ENCODE measurements around the gene TTLL12. TPM values are rescaled to one million over a fixed set of nuclear protein-coding genes. Genes with fewer than 3 reads are reported as not detected.

TTLL12 gene
- total RNA-seq, 1 donor from 2014 or later = 37.3 TPM

DNA sequence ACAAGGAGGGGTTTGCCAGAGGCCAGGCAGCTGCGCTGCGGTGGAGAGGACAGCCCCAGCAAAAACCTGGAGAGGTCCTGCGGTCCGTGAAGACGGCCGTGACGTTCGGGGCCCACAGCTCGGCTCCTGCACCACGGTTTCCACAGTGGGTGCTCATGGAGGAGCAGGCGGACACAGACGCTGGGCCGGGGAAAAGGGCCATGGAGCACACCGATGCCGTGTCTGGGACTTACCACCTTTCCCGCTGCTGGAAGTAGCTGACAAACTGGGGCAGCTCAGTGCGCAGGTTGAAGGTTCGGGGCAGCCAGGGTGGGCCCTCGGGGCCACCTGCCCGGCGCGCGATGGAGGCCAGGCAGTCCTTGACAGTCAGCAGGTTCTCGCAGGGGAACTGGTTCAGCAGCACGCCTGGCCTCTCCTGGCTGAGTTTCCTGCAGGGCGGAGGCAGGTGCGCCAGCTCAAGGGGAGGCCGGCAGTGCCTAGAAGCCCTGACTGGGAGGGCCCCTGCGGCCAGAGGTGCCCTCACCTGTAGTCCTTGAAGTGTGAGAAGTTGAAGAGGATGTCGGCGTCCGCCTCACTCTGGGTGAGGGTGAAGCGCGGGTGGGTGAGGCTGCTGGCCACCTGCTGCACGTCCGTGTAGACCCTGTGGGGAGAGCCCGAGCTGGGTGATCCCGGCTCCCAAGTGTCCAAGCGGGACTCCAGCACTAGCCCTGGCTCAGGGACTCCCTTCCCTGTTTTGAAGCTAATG is 12.8 kb downstream of the TTLL12 start:
- no peak for DNase-seq (ENCODE audit: low read depth, low spot score)

DNA sequence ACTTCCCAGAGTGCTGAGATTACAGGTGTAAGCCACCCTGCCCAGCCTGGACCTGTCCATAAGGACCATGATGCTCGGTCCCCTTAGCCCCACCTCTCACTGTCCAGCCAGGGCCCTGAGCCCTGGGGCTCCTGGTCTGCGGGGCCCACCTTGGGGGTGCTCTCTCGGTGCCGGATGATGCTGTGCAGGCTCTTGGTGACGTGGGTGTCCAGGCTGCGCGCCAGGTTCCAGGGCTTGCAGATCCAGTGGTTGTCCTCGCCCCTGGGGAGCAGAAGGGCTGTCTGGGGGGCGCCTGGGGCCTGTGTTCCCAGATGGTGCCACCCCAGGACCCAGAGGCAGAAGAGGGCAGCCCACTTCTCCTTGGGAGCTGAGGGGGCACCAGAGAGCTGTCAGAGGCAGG is 13.4 kb downstream of the TTLL12 start:
- no peak for DNase-seq (ENCODE audit: low read depth, low spot score)

- DNase-seq (ENCODE audit: low read depth, low spot score) = no peak
Measured at GRCh38 chr22:43172191-43172590, 14.7 kb downstream of the TTLL12 start.

DNA sequence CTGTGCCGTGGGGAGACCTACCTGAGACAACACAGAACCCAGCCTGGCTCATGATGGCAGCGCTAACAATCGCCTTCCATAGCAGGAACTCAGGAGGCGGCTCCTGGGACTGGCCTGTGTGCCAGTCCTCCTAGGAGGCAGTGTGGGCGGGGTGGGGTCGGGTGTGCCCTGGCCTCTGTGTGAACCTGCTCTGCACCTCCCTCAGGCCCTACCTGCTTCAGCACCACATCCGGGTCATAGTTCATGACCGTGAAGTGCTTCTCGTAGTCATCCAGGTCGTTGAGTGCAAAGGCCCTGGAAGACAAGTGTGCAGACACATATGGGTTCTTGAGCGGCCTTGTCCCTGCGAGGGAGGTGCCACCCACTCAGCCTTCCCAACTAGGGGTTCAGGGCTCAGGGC is 15.3 kb downstream of the TTLL12 start:
- DNase-seq (ENCODE audit: low read depth, low spot score) = no peak

DNA sequence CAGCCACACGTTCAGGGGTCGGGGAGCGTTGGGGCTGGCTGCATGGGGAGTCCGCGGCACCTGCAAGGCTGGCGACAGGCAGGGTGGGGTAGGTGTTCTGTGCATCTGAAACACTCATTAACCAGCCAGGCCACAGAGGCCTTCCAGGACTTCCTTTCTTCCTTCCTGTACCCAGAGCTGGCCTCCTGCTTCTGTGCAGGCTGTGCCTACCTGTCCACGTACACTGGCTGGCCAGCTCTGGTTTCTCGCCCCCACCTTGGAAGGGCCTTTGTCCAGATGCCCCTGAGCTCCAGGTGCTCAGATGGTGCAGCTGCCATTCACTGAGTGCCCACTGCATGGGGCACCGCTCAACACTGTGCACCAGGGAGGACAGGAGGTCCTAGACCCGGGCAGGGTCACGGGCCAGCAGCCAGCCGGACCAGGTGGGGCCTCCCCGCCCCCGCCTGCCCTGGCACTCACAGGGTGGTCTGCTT is 15.9 kb downstream of the TTLL12 start:
- no peak for DNase-seq (ENCODE audit: low read depth, low spot score)

- no peak for DNase-seq (ENCODE audit: low read depth, low spot score)
Measured at GRCh38 chr22:43170131-43170480, 16.8 kb downstream of the TTLL12 start.

- no peak for DNase-seq (ENCODE audit: low read depth, low spot score)
Measured at GRCh38 chr22:43169310-43170130, 17.4 kb downstream of the TTLL12 start.

- DNase-seq (ENCODE audit: low read depth, low spot score) = no peak
Measured at GRCh38 chr22:43168471-43169309, 18.2 kb downstream of the TTLL12 start.

DNA sequence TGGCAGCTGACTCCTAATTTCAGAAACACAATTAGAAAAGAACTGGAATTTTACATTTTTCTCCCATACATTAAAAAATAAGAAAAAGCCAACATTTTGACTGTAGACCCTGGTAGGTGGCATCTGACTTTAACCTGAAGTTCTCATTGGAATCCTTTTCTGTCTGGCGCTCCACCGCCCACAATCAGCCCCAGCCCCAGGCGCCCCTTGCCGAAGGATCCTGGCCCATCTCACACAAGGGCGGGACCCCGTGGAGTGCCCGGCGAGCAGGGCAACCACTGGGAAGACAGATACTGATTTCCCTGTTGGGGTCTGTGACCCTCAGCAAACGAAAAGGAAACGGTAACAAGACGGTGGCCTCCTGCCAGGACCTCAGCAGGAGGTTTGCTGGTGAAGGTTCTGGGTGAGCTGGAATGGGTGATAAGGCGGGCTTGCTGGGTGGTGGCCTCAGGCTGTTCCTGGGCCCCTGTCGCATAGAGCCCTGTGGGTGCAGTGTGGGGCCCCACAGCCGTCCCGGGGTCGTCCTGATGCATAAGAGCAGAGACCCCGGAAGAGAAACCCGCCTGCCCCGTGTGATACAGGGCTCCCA is 19.8 kb downstream of the TTLL12 start:
- DNase-seq (ENCODE audit: low read depth, low spot score) = no peak

- no peak for DNase-seq (ENCODE audit: low read depth, low spot score)
Measured at GRCh38 chr22:43166132-43166930, 20.6 kb downstream of the TTLL12 start.

DNA sequence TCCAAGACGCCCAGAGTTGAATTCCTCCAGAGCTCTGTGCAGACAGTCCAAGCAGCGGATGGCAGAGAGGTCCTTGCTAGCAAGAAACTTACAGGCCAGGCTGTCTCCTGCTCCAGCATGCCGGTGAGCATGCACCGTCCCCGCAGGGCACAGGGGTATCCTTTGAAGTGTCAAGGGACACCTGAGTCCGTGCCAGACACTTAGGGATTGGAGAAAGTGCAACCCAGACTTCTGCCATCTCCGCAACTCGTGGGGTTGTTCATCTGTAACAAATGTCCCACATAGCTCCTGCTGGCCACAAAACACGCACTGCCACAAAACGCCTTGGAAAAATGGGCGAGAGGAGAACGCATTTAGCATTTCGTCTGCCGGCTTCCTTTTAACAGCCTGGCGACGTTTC is 22.3 kb downstream of the TTLL12 start:
- no peak for DNase-seq (ENCODE audit: low read depth, low spot score)

DNA sequence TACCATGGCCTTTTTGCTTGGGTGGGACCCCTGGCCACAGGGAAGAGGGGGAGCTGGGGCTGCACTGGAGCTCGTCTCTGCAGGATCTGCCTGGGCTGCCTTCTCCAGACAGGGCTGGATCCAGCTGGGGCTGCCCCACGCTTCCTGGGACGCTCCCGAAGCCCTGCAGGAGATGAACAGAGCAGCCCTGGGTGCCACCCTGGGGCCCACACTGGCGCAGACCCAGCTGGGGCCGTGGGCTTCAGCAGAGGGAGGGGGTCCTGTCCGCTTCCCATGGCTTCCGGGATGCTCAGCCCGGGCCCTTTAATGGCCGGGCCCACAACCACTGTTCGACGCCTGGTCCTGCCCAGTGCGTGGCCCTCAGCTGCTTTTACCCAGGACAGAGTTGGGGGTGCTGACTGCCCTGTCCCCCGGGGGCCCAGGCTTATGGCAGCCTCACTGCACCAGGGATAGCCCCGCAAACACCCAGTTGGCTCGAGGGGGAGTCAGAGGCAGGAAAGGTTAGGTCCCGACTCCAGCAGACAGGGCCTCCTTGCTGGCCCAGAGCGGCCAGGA is 23.6 kb downstream of the TTLL12 start:
- DNase-seq (ENCODE audit: low read depth, low spot score) = no peak

- no peak for DNase-seq (ENCODE audit: low read depth, low spot score)
Measured at GRCh38 chr22:43162412-43163150, 24.4 kb downstream of the TTLL12 start.

GRCh38 chr22:43160497-43161126 is 26.3 kb downstream of the TTLL12 start:
- DNase-seq (ENCODE audit: low read depth, low spot score) = no peak

DNA sequence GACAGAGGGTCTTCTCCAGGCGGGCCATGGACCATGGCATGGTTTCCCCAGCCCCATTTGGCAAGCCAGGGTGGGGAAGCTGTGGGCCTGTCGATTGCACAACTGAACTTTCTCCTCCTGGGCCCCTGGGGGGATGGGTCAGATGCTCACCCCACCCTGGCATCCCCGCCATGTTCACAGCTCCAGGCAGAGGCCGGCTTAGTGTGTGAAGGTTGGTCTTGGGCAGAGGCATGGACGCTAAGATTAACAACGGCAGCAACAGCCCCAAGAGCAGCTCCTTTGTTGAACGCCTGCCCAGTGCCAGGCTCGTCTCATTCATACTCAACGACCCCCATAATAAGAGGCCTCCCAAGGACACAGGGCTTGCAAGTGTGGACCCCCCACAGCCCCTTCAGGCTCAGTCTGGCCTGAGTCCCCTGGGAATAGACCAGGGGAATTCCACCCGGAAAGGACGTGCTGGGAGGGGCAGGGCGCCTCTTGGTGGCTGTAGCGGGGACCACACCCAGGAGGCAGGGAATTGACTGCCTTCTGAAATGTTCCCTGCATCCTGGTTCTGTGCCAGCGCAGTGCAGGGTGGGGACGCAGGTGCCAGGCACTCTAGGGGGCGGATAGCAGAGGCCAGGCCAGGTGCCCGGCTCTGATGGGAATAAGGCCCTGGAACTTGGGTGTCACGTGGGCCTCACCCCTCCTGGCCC is 27.3 kb downstream of the TTLL12 start:
- DNase-seq (ENCODE audit: low read depth, low spot score) = no peak

DNA sequence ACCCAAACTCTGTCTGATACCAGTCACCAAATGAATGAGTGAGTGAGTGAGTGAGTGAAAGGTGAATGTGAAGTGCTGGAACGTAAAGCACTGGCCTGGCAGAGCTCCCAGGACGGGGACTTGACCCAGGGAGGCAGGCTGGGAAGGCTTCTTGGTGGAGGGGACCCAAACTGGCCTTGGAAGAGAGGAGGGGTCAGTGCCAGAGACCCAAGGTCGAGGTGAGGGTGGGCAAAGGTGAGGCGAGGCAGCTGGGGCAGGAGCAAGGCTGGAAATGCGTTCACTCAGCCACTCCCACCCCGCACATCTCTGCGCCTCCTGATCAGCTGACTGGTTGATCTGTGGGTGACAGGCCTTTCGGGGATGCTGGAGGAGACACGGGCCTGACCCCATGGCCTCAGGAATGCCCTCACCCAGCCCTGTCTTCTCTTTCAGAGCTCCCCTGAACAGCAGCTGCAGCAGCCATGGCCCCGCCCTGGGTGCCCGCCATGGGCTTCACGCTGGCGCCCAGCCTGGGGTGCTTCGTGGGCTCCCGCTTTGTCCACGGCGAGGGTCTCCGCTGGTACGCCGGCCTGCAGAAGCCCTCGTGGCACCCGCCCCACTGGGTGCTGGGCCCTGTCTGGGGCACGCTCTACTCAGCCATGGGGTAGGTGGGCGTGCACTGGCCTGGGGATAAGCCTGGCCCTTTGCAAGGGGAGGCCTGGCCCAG is 28.0 kb downstream of the TTLL12 start:
- no peak for DNase-seq (ENCODE audit: low read depth, low spot score)

- no peak for DNase-seq (ENCODE audit: low read depth, low spot score)
Measured at GRCh38 chr22:43157874-43158546, 28.9 kb downstream of the TTLL12 start.
